ENCODE results near the gene DTHD1. TPM values are rescaled to one million over a fixed set of nuclear protein-coding genes. Genes with fewer than 3 reads are reported as not detected.

DTHD1 gene
- total RNA-seq, 1 donor from 2014 or later, result not detected

GRCh38 chr4:36235306-36235705 lies 46.1 kb upstream of the DTHD1 start:
- no peak for FAIRE-seq
- H3K36me3 Mint-ChIP-seq (ENCODE audit: low read depth, unreplicated experiment), result peaks cover 3% of the 10 kb centered on the region
- no peak overlapping the region for H2AFZ ChIP-seq (ENCODE audit: low read depth, low read length)
- no peaks in the 10 kb centered on the region for H3K9me3 ChIP-seq (ENCODE audit: insufficient read depth, low read depth, low read length)
- no peak overlapping the region for H3K9ac ChIP-seq (ENCODE audit: low read length)
- TF ChIP-seq EZH2 (IDR thresholded peaks at IDR 0.05; ENCODE audit: insufficient read depth, low read length) (no peak), CTCF (IDR thresholded peaks at IDR 0.05; ENCODE audit: insufficient read depth, low read depth, low read length) (peak; percentile 12)
- H3K27me3 Mint-ChIP-seq (ENCODE audit: low read depth, unreplicated experiment), result no peaks in the 10 kb centered on the region
- no peaks in the 10 kb centered on the region for H3K4me1 ChIP-seq (ENCODE audit: insufficient read depth, low read length)
- no peaks in the 10 kb centered on the region for H3K36me3 ChIP-seq (ENCODE audit: insufficient read depth, low read length)
- H3K27me3 ChIP-seq (ENCODE audit: insufficient read depth, low read length), result no peaks in the 10 kb centered on the region
- no peak overlapping the region for H3K4me2 ChIP-seq (ENCODE audit: low read length)
- H3K27ac ChIP-seq (ENCODE audit: low read depth, low read length), result no peak overlapping the region
- H3K4me3 ChIP-seq (ENCODE audit: insufficient read depth, low read depth, low read length), result no peak overlapping the region
- peaks cover 3% of the 10 kb centered on the region for H3K9me3 Mint-ChIP-seq (ENCODE audit: unreplicated experiment)
- H4K20me1 ChIP-seq (ENCODE audit: insufficient read depth, low read length), result no peaks in the 10 kb centered on the region
- DNase-seq (ENCODE audit: low read depth), result peak; percentile 46
- no peak overlapping the region for H3K4me3 Mint-ChIP-seq (ENCODE audit: unreplicated experiment)
- peaks cover 8% of the 10 kb centered on the region for H3K4me1 Mint-ChIP-seq (ENCODE audit: low read depth, unreplicated experiment)
- peaks cover 13% of the 10 kb centered on the region for H3K79me2 ChIP-seq (ENCODE audit: insufficient read depth, low read length)
- no peak overlapping the region for H3K27ac Mint-ChIP-seq (ENCODE audit: unreplicated experiment)

DNA sequence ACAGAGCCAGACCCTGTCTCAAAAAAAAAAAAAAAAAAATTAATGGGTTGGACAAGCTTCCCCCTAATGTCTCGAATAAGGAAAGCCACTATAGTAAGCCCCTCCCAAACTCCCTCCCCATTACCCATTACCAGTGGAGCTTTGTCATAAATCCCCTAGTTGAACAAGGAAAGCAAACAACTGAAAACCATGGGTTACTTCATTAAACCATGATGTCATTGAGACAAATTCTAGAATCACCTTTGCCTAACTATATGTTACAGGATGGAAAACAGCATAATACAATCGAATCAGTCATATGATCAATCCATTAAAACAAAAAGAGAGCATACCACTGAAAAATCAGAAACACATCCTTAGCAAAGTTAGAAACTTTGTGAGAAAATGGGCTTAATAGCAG lies 45.3 kb upstream of the DTHD1 start:
- TF ChIP-seq EZH2 (IDR thresholded peaks at IDR 0.05; ENCODE audit: insufficient read depth, low read length), result no peak
- no peak for TF ChIP-seq CTCF (IDR thresholded peaks at IDR 0.05; ENCODE audit: insufficient read depth, low read depth, low read length)
- peaks cover 3% of the 10 kb centered on the region for H3K9me3 Mint-ChIP-seq (ENCODE audit: unreplicated experiment)

DNA sequence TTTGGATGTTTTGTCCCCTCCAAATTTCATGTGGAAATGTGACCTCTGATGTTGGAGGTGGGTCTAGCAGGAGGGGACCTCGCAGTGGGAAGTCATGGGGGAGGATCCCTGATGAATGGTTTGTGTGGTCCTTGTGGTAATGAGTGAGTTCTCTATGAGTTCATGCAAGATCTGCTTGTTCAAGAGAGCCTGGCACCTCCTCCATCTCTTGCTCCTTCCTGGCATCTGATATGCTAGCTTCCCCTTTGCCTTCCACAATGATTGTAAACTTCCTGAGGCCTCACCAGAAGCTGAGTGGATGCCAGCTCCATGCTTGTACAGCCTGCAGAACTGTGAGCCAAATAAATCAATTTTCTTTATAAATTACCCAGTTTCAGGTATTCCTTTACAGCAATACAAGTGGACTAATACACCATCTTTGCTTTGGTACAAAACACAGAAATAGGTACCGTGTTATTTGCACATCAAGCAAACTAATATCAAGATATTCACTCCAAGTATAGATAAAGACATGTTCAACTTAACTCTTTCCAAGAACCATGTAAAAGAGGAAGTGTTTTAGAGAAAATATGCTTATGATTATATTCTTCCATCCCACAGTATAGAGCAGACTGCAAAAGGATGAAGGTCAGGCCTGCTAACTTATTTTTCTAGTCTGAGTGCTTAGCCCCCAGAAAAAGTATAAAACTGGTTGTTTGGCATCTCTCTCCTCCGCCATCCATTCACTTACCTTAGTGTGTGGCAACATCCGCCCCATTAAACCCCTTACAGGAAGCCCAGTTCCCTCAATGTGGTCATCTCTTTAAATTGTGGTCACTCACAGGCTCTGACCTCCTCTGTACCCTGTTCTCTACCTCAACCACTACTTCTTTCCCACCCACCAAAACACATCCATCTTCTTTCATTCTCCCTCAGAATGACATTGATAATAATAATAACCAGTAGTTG lies 43.8 kb upstream of the DTHD1 start:
- DNase-seq (ENCODE audit: low read depth), result no peak
- H3K4me3 Mint-ChIP-seq (ENCODE audit: unreplicated experiment), result no peak overlapping the region
- Histone ChIP-seq H3K79me2 (ENCODE audit: insufficient read depth, low read length) (peaks cover 21% of the 10 kb centered on the region), H3K9ac (ENCODE audit: low read length) (no peak overlapping the region), H3K4me2 (ENCODE audit: low read length) (no peak overlapping the region), H3K4me1 (ENCODE audit: insufficient read depth, low read length) (no peaks in the 10 kb centered on the region), H3K27me3 (ENCODE audit: insufficient read depth, low read length) (no peaks in the 10 kb centered on the region), H3K9me3 (ENCODE audit: insufficient read depth, low read depth, low read length) (no peaks in the 10 kb centered on the region), H4K20me1 (ENCODE audit: insufficient read depth, low read length) (no peaks in the 10 kb centered on the region), H3K4me3 (ENCODE audit: insufficient read depth, low read depth, low read length) (no peak overlapping the region), H3K36me3 (ENCODE audit: insufficient read depth, low read length) (no peaks in the 10 kb centered on the region), H2AFZ (ENCODE audit: low read depth, low read length) (no peak overlapping the region), H3K27ac (ENCODE audit: low read depth, low read length) (no peak overlapping the region)
- TF ChIP-seq EZH2 (IDR thresholded peaks at IDR 0.05; ENCODE audit: insufficient read depth, low read length) (no peak), CTCF (IDR thresholded peaks at IDR 0.05; ENCODE audit: insufficient read depth, low read depth, low read length) (no peak)
- H3K27ac Mint-ChIP-seq (ENCODE audit: unreplicated experiment), result no peak overlapping the region
- peaks cover 17% of the 10 kb centered on the region for H3K4me1 Mint-ChIP-seq (ENCODE audit: low read depth, unreplicated experiment)
- FAIRE-seq, result no peak
- H3K36me3 Mint-ChIP-seq (ENCODE audit: low read depth, unreplicated experiment), result peaks cover 3% of the 10 kb centered on the region
- no peaks in the 10 kb centered on the region for H3K27me3 Mint-ChIP-seq (ENCODE audit: low read depth, unreplicated experiment)
- H3K9me3 Mint-ChIP-seq (ENCODE audit: unreplicated experiment), result peaks cover 2% of the 10 kb centered on the region

More for the DNA sequence above, 45.3 kb upstream of the DTHD1 start:
- Histone ChIP-seq H3K4me3 (ENCODE audit: insufficient read depth, low read depth, low read length) (no peak overlapping the region), H4K20me1 (ENCODE audit: insufficient read depth, low read length) (no peaks in the 10 kb centered on the region), H3K9ac (ENCODE audit: low read length) (no peak overlapping the region), H3K27me3 (ENCODE audit: insufficient read depth, low read length) (no peaks in the 10 kb centered on the region), H3K79me2 (ENCODE audit: insufficient read depth, low read length) (peaks cover 16% of the 10 kb centered on the region), H3K4me1 (ENCODE audit: insufficient read depth, low read length) (no peaks in the 10 kb centered on the region), H2AFZ (ENCODE audit: low read depth, low read length) (no peak overlapping the region), H3K9me3 (ENCODE audit: insufficient read depth, low read depth, low read length) (no peaks in the 10 kb centered on the region), H3K27ac (ENCODE audit: low read depth, low read length) (no peak overlapping the region), H3K36me3 (ENCODE audit: insufficient read depth, low read length) (no peaks in the 10 kb centered on the region), H3K4me2 (ENCODE audit: low read length) (no peak overlapping the region)
- H3K4me3 Mint-ChIP-seq (ENCODE audit: unreplicated experiment), result no peak overlapping the region
- H3K27ac Mint-ChIP-seq (ENCODE audit: unreplicated experiment), result no peak overlapping the region
- FAIRE-seq (no peak), DNase-seq (ENCODE audit: low read depth) (no peak)
- no peaks in the 10 kb centered on the region for H3K27me3 Mint-ChIP-seq (ENCODE audit: low read depth, unreplicated experiment)
- H3K36me3 Mint-ChIP-seq (ENCODE audit: low read depth, unreplicated experiment), result peaks cover 3% of the 10 kb centered on the region
- H3K4me1 Mint-ChIP-seq (ENCODE audit: low read depth, unreplicated experiment), result peaks cover 8% of the 10 kb centered on the region

All from astrocyte (in vitro differentiated cells and primary cell).